Endothelial cell (in vitro differentiated cells): ENCODE data around the gene ORM1. TPM values are rescaled to one million over a fixed set of nuclear protein-coding genes. Genes with fewer than 3 reads are reported as not detected.

Experiments
- DNase-seq: peaks from one replicate; pipeline ENCODE4 v3.0.0; 2021; ENCODE audit warnings: low spot score
- H3K27ac Mint-ChIP-seq: one replicate; pipeline ENCODE4 v1.8.0; 2021; ENCODE audit warnings: mixed read lengths, inconsistent platforms; ENCODE audit not compliant: unreplicated experiment
- H3K27me3 Mint-ChIP-seq: one replicate; pipeline ENCODE4 v1.8.0; 2021; ENCODE audit warnings: mild to moderate bottlenecking, moderate library complexity, mixed read lengths, inconsistent platforms; ENCODE audit not compliant: unreplicated experiment
- H3K36me3 Mint-ChIP-seq: one replicate; pipeline ENCODE4 v1.8.0; 2021; ENCODE audit warnings: mild to moderate bottlenecking, low read depth, mixed read lengths, inconsistent platforms; ENCODE audit not compliant: unreplicated experiment
- H3K4me1 Mint-ChIP-seq: one replicate; pipeline ENCODE4 v1.8.0; 2021; ENCODE audit warnings: mild to moderate bottlenecking, mixed read lengths, inconsistent platforms; ENCODE audit not compliant: unreplicated experiment
- H3K4me3 Mint-ChIP-seq: one replicate; pipeline ENCODE4 v1.8.0; 2021; ENCODE audit warnings: mild to moderate bottlenecking, mixed read lengths, inconsistent platforms; ENCODE audit not compliant: unreplicated experiment
- H3K9me3 Mint-ChIP-seq: one replicate; pipeline ENCODE4 v1.8.0; 2021; ENCODE audit warnings: mixed read lengths, inconsistent platforms; ENCODE audit not compliant: unreplicated experiment
- total RNA-seq: library from RNA; stranded (reverse); fragmentation: NEBNext Ultra II Directional; extraction: Animal tissue kit (Norgen Biotek cat#: 25700); gene quantifications from one replicate; pipeline ENCODE4 v1.2.1, GENCODE V29; 2021; ENCODE audit not compliant: unreplicated experiment
- TF ChIP-seq, protein P1 (sequence below): fragments of 200-600 bp; sonication (generic); IDR thresholded peaks from one replicate; pipeline ENCODE4 v1.5.0; 2021; ENCODE audit warnings: antibody characterized with exemption; ENCODE audit not compliant: unreplicated experiment

ORM1 gene
- total RNA-seq, 1 donor from 2014 or later: not detected

GRCh38 chr9:114284316-114285060 is 38.4 kb upstream of the ORM1 start:
- Mint-ChIP-seq H3K4me3 (peak overlapping the region; percentile 73), H3K27me3 (peaks cover 5% of the 10 kb centered on the region), H3K4me1 (peaks cover 20% of the 10 kb centered on the region), H3K9me3 (no peaks in the 10 kb centered on the region), H3K36me3 (peaks cover 15% of the 10 kb centered on the region), H3K27ac (no peak overlapping the region)
- TF ChIP-seq, protein P1, sequence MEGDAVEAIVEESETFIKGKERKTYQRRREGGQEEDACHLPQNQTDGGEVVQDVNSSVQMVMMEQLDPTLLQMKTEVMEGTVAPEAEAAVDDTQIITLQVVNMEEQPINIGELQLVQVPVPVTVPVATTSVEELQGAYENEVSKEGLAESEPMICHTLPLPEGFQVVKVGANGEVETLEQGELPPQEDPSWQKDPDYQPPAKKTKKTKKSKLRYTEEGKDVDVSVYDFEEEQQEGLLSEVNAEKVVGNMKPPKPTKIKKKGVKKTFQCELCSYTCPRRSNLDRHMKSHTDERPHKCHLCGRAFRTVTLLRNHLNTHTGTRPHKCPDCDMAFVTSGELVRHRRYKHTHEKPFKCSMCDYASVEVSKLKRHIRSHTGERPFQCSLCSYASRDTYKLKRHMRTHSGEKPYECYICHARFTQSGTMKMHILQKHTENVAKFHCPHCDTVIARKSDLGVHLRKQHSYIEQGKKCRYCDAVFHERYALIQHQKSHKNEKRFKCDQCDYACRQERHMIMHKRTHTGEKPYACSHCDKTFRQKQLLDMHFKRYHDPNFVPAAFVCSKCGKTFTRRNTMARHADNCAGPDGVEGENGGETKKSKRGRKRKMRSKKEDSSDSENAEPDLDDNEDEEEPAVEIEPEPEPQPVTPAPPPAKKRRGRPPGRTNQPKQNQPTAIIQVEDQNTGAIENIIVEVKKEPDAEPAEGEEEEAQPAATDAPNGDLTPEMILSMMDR: no peak
- no peak for DNase-seq

DNA sequence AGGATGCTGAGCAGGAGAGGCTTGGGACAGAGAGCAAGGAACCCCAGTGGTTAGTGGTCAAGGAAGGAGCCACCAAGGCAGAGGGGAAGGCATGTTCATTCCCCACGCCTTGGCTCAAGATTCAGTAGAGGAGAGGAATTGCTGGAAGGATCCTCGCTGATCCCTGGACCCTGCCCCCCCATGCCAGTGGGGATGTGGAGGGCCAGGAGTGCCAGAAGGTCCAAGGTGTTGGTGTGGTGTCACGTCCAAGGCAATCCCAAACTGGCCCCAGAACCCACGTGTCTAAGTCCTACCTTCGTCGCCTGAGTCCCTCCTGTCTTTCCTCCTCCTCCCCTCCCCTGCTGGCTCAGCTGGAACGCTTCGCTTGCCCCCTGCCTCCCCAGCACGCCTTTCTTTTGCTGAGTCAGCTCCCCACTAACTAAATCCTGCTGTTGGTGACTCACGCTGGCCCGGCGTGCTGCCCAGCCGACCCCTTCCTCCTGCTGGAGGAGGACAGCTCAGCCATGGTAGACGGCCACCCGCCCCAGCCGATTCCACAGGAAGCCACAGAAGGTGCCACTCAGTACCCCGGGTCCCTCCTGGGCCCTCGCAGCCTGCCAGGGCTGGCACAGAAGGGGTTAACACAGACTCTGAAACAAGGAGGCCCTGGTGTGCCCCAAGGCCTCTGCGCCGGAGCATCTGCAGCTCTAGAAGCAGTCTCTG is 37.6 kb upstream of the ORM1 start:
- peaks cover 20% of the 10 kb centered on the region for H3K4me1 Mint-ChIP-seq
- peak overlapping the region; percentile 73 for H3K4me3 Mint-ChIP-seq
- no peaks in the 10 kb centered on the region for H3K9me3 Mint-ChIP-seq
- no peak overlapping the region for H3K27ac Mint-ChIP-seq
- H3K36me3 Mint-ChIP-seq: peaks cover 15% of the 10 kb centered on the region
- peaks cover 5% of the 10 kb centered on the region for H3K27me3 Mint-ChIP-seq
- TF ChIP-seq, protein P1: no peak
- DNase-seq: no peak

GRCh38 chr9:114286146-114286679 is 36.7 kb upstream of the ORM1 start:
- Mint-ChIP-seq H3K4me3 (no peak overlapping the region), H3K9me3 (no peaks in the 10 kb centered on the region), H3K36me3 (peaks cover 20% of the 10 kb centered on the region), H3K4me1 (peaks cover 12% of the 10 kb centered on the region), H3K27ac (no peak overlapping the region), H3K27me3 (peaks cover 5% of the 10 kb centered on the region)
- TF ChIP-seq, protein P1: no peak
- no peak for DNase-seq

DNA sequence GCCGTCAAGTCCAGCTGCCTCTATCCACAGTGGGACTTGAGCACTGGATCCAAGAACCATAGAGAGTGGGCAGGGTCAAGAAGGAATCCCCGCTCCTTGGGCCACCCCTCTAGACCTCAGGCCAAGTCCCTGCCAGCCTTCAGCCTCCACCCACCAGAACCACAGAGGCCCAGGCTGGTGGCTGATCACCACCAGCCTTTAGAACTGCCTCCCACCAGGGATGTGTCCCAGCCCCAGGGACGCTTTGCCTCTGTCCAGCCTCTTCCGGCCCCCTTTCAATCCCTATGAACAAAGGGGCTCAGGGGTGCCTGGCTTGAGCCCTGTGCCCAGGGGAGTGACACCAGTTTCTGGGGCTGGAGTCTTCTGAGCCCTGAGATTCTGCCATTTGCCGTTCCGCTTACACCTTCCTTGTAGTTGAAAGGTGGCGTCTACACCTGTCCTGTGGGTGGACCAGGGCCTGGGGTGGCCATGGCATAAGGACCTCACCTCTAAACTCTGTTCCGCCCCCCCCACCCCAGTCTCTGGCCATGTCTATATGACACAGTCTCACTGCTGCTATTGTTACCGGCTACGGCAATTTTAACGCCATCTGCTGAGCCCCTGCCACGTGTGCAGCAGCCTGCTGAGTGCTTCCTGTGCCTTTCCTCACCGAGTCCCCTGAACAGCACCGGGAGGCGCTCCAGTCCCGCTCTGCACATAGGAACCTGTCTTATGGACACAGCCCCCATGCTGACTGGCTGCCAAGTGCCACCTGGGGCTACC is 35.7 kb upstream of the ORM1 start:
- peaks cover 5% of the 10 kb centered on the region for H3K27me3 Mint-ChIP-seq
- H3K4me3 Mint-ChIP-seq: no peak overlapping the region
- peaks cover 23% of the 10 kb centered on the region for H3K36me3 Mint-ChIP-seq
- TF ChIP-seq, protein P1: no peak
- H3K4me1 Mint-ChIP-seq: peaks cover 10% of the 10 kb centered on the region
- no peak for DNase-seq
- H3K27ac Mint-ChIP-seq: peak overlapping the region; percentile 9
- no peaks in the 10 kb centered on the region for H3K9me3 Mint-ChIP-seq
